Endothelial cell (in vitro differentiated cells): ENCODE results near the gene HECTD1. TPM values are rescaled to one million over a fixed set of nuclear protein-coding genes. Genes with fewer than 3 reads are reported as not detected.

ENCODE experiments used
- DNase-seq: peaks from one replicate; pipeline ENCODE4 v3.0.0; 2021; ENCODE audit warnings: low spot score
- H3K27ac Mint-ChIP-seq: one replicate; pipeline ENCODE4 v1.8.0; 2021; ENCODE audit warnings: mixed read lengths, inconsistent platforms; ENCODE audit not compliant: unreplicated experiment
- H3K27me3 Mint-ChIP-seq: one replicate; pipeline ENCODE4 v1.8.0; 2021; ENCODE audit warnings: mild to moderate bottlenecking, moderate library complexity, mixed read lengths, inconsistent platforms; ENCODE audit not compliant: unreplicated experiment
- H3K36me3 Mint-ChIP-seq: one replicate; pipeline ENCODE4 v1.8.0; 2021; ENCODE audit warnings: mild to moderate bottlenecking, low read depth, mixed read lengths, inconsistent platforms; ENCODE audit not compliant: unreplicated experiment
- H3K4me1 Mint-ChIP-seq: one replicate; pipeline ENCODE4 v1.8.0; 2021; ENCODE audit warnings: mild to moderate bottlenecking, mixed read lengths, inconsistent platforms; ENCODE audit not compliant: unreplicated experiment
- H3K4me3 Mint-ChIP-seq: one replicate; pipeline ENCODE4 v1.8.0; 2021; ENCODE audit warnings: mild to moderate bottlenecking, mixed read lengths, inconsistent platforms; ENCODE audit not compliant: unreplicated experiment
- H3K9me3 Mint-ChIP-seq: one replicate; pipeline ENCODE4 v1.8.0; 2021; ENCODE audit warnings: mixed read lengths, inconsistent platforms; ENCODE audit not compliant: unreplicated experiment
- total RNA-seq: library from RNA; stranded (reverse); fragmentation: NEBNext Ultra II Directional; extraction: Animal tissue kit (Norgen Biotek cat#: 25700); gene quantifications from one replicate; pipeline ENCODE4 v1.2.1, GENCODE V29; 2021; ENCODE audit not compliant: unreplicated experiment
- TF ChIP-seq, protein P1 (sequence below): fragments of 200-600 bp; sonication (generic); IDR thresholded peaks from one replicate; pipeline ENCODE4 v1.5.0; 2021; ENCODE audit warnings: antibody characterized with exemption; ENCODE audit not compliant: unreplicated experiment

The HECTD1 gene
- total RNA-seq, 1 donor from 2014 or later: 222 TPM

DNA sequence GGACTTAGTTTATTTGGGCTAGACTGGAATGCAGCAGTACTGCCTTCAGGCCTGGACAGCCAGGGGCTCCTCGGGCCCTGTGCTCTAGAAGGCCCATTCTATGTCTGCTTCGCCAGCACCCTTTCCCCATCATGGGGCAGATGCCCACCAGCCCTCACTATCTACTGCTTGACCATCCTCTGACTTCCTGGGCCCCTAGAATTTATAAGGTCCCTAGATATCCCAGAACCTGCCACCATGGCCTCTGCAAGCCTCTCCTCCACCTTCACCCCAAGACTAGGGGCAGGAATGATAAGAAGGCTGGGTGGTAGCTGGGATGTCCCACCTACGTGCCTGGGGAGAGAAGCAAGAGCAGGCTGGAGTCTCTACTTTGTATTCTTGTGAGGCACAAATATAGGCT, 122.6 kb downstream of the HECTD1 start:
- H3K9me3 Mint-ChIP-seq: no peaks in the 10 kb centered on the region
- no peak overlapping the region for H3K27ac Mint-ChIP-seq
- peaks cover 6% of the 10 kb centered on the region for H3K36me3 Mint-ChIP-seq
- TF ChIP-seq, protein P1, sequence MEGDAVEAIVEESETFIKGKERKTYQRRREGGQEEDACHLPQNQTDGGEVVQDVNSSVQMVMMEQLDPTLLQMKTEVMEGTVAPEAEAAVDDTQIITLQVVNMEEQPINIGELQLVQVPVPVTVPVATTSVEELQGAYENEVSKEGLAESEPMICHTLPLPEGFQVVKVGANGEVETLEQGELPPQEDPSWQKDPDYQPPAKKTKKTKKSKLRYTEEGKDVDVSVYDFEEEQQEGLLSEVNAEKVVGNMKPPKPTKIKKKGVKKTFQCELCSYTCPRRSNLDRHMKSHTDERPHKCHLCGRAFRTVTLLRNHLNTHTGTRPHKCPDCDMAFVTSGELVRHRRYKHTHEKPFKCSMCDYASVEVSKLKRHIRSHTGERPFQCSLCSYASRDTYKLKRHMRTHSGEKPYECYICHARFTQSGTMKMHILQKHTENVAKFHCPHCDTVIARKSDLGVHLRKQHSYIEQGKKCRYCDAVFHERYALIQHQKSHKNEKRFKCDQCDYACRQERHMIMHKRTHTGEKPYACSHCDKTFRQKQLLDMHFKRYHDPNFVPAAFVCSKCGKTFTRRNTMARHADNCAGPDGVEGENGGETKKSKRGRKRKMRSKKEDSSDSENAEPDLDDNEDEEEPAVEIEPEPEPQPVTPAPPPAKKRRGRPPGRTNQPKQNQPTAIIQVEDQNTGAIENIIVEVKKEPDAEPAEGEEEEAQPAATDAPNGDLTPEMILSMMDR: no peak
- peaks cover 10% of the 10 kb centered on the region for H3K4me1 Mint-ChIP-seq
- H3K4me3 Mint-ChIP-seq: no peak overlapping the region
- peaks cover 4% of the 10 kb centered on the region for H3K27me3 Mint-ChIP-seq
- DNase-seq: no peak

DNA sequence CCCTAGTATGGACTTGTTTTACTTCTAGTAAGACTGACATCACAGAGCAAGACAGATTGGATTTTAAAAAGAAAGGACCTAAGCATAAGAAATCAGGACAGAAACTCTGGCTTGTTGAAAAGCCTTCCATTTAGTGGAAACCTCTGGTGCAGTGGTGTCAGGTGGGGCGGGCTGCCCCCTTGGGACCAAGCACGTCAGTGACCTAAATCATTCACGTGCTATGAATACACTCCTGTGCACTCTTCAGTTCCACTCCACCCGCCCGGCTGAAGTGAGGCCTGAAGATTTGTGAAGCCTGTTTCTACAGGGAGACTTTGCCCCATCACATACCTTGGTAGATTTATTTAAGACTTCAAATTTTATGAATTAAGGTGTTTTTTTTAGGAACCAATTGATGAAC, 123.2 kb downstream of the HECTD1 start:
- Mint-ChIP-seq H3K36me3 (peaks cover 6% of the 10 kb centered on the region), H3K9me3 (no peaks in the 10 kb centered on the region), H3K4me1 (peaks cover 10% of the 10 kb centered on the region), H3K27ac (peak overlapping the region; percentile 58), H3K27me3 (peaks cover 4% of the 10 kb centered on the region), H3K4me3 (no peak overlapping the region)
- no peak for DNase-seq
- TF ChIP-seq, protein P1: no peak

DNA sequence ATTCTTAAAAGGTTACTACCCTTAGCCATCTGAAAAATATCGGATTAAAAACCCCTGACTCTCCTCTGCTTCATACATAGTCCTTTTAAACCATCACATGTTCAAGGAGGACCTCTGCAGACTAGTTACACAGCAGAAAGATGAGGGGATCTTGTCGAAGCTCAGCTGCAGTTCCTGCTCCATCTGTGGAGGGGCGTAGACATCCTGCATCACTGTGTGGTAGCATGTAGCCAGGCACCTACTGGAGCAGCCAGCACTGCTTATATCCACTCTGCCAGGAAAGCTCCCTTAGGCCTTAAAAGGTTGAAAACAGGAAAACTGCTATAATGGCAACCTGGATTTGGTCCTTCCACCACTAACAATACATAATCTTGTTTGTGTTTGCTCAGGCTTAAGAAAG, 123.8 kb downstream of the HECTD1 start:
- Mint-ChIP-seq H3K27me3 (peaks cover 4% of the 10 kb centered on the region), H3K27ac (peak overlapping the region; percentile 58), H3K36me3 (peaks cover 6% of the 10 kb centered on the region), H3K4me1 (peaks cover 10% of the 10 kb centered on the region), H3K9me3 (no peaks in the 10 kb centered on the region), H3K4me3 (no peak overlapping the region)
- TF ChIP-seq, protein P1: no peak
- no peak for DNase-seq

DNA sequence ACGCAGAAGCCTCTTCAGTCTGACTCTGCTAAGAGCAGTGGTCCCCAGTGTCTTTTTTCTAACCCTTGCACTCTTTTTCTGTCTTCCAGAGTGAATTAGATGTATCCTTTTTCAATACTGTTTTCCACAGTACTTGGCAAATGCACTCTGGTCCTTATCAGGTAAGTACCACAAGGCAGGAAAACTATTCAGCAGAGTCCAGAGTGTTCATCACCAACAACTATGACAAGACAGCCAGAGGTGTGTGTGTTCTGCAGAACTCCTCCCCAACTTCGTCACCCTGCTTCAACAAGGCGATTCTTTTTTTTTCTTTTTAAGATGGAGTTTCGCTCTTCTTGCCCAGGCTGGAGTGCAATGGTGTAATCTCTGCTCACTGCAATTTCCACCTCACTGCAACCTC, 127.1 kb downstream of the HECTD1 start:
- H3K36me3 Mint-ChIP-seq: peaks cover 6% of the 10 kb centered on the region
- TF ChIP-seq, protein P1: no peak
- no peaks in the 10 kb centered on the region for H3K9me3 Mint-ChIP-seq
- H3K27ac Mint-ChIP-seq: no peak overlapping the region
- peaks cover 10% of the 10 kb centered on the region for H3K4me1 Mint-ChIP-seq
- H3K27me3 Mint-ChIP-seq: peaks cover 4% of the 10 kb centered on the region
- no peak overlapping the region for H3K4me3 Mint-ChIP-seq
- DNase-seq: no peak

DNA sequence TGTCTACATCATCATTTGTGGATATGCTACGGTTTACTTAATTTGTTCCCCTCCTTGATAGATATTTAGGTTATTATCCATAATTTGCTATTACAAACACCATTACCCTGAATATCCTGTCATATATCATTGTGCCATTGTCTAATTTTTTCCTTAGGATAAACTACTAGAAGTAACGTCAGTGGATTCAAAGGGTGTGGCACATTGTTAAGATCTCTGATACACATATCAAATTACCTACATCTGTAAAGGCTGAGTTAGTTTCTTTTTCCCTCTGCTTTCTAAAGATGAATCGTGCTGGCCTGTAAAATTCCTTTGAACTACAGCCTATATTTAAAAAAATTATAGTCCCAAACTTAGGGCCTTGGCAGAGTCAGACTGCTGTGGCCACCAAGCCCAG, 127.5 kb downstream of the HECTD1 start:
- Mint-ChIP-seq H3K27me3 (peaks cover 4% of the 10 kb centered on the region), H3K4me3 (no peak overlapping the region), H3K27ac (no peak overlapping the region), H3K4me1 (peaks cover 10% of the 10 kb centered on the region), H3K9me3 (no peaks in the 10 kb centered on the region), H3K36me3 (peaks cover 9% of the 10 kb centered on the region)
- TF ChIP-seq, protein P1: no peak
- no peak for DNase-seq
